ENCODE results near the gene LRRC8B.
"Not testable (repeated sequence)": the region's sequence is repeated elsewhere in the genome, so short reads cannot be mapped to it uniquely, and the experiment has no call there.

LRRC8B gene

GRCh38 chr1:89524369-89525168 is at the start of gene LRRC8B:
TSS of gene LRRC8B (plus strand) at chr1:89524829. CDS start at chr1:89582651, 57,822 bp downstream.
- Mint-ChIP-seq H3K27ac (peak within 1 kb of the TSS; percentile 99), H3K27me3 (no peaks in the 10 kb centered on the region), H3K36me3 (peaks cover 7% of the 10 kb centered on the region), H3K4me1 (peaks cover 29% of the 10 kb centered on the region), H3K4me3 (no peak within 1 kb of the TSS), H3K9me3 (peaks cover 9% of the 10 kb centered on the region)

GRCh38 chr1:89475269-89475668 is 49.4 kb upstream of the LRRC8B start:
- Mint-ChIP-seq H3K4me3 (no peak overlapping the region), H3K27me3 (no peaks in the 10 kb centered on the region), H3K4me1 (peaks cover 7% of the 10 kb centered on the region), H3K9me3 (peaks cover 5% of the 10 kb centered on the region), H3K36me3 (peaks cover 12% of the 10 kb centered on the region), H3K27ac (no peak overlapping the region)

GRCh38 chr1:89476072-89476471 is 48.6 kb upstream of the LRRC8B start:
- Mint-ChIP-seq H3K27me3 (no peaks in the 10 kb centered on the region), H3K27ac (no peak overlapping the region), H3K9me3 (peaks cover 5% of the 10 kb centered on the region), H3K36me3 (peaks cover 12% of the 10 kb centered on the region), H3K4me1 (peaks cover 7% of the 10 kb centered on the region), H3K4me3 (no peak overlapping the region)

GRCh38 chr1:89483010-89483756 is 41.4 kb upstream of the LRRC8B start:
- H3K4me3 Mint-ChIP-seq: no peak overlapping the region
- H3K4me1 Mint-ChIP-seq: peaks cover 21% of the 10 kb centered on the region
- no peaks in the 10 kb centered on the region for H3K36me3 Mint-ChIP-seq
- H3K27ac Mint-ChIP-seq: no peak overlapping the region
- no peaks in the 10 kb centered on the region for H3K27me3 Mint-ChIP-seq
- no peaks in the 10 kb centered on the region for H3K9me3 Mint-ChIP-seq

- H3K27ac Mint-ChIP-seq: no peak overlapping the region
- H3K4me1 Mint-ChIP-seq: peaks cover 25% of the 10 kb centered on the region
- H3K4me3 Mint-ChIP-seq: no peak overlapping the region
- H3K27me3 Mint-ChIP-seq: no peaks in the 10 kb centered on the region
- H3K36me3 Mint-ChIP-seq: no peaks in the 10 kb centered on the region
- H3K9me3 Mint-ChIP-seq: no peaks in the 10 kb centered on the region
These were observed 40.9 kb upstream of the LRRC8B start for GRCh38 chr1:89483757-89484077.

GRCh38 chr1:89484092-89485038 is 40.3 kb upstream of the LRRC8B start:
- Mint-ChIP-seq H3K27ac (peak overlapping the region; percentile 4), H3K36me3 (no peaks in the 10 kb centered on the region), H3K4me1 (peaks cover 30% of the 10 kb centered on the region), H3K4me3 (no peak overlapping the region), H3K9me3 (no peaks in the 10 kb centered on the region), H3K27me3 (no peaks in the 10 kb centered on the region)

GRCh38 chr1:89487972-89488371 is 36.7 kb upstream of the LRRC8B start:
- Mint-ChIP-seq H3K27ac (no peak overlapping the region), H3K36me3 (no peaks in the 10 kb centered on the region), H3K9me3 (no peaks in the 10 kb centered on the region), H3K27me3 (no peaks in the 10 kb centered on the region), H3K4me3 (no peak overlapping the region), H3K4me1 (peaks cover 29% of the 10 kb centered on the region)

GRCh38 chr1:89489047-89489729 is 35.4 kb upstream of the LRRC8B start:
- Mint-ChIP-seq H3K27me3 (no peaks in the 10 kb centered on the region), H3K4me1 (peaks cover 21% of the 10 kb centered on the region), H3K27ac (no peak overlapping the region), H3K9me3 (no peaks in the 10 kb centered on the region), H3K4me3 (no peak overlapping the region), H3K36me3 (no peaks in the 10 kb centered on the region)

GRCh38 chr1:89490389-89490788 is 34.2 kb upstream of the LRRC8B start:
- Mint-ChIP-seq H3K36me3 (no peaks in the 10 kb centered on the region), H3K4me3 (no peak overlapping the region), H3K4me1 (peaks cover 17% of the 10 kb centered on the region), H3K27me3 (no peaks in the 10 kb centered on the region), H3K9me3 (no peaks in the 10 kb centered on the region), H3K27ac (no peak overlapping the region)

GRCh38 chr1:89499320-89499719 is 25.3 kb upstream of the LRRC8B start:
- no peaks in the 10 kb centered on the region for H3K36me3 Mint-ChIP-seq
- H3K4me3 Mint-ChIP-seq: no peak overlapping the region
- no peaks in the 10 kb centered on the region for H3K4me1 Mint-ChIP-seq
- no peaks in the 10 kb centered on the region for H3K27me3 Mint-ChIP-seq
- H3K27ac Mint-ChIP-seq: no peak overlapping the region
- H3K9me3 Mint-ChIP-seq: no peaks in the 10 kb centered on the region

- Mint-ChIP-seq H3K9me3 (no peaks in the 10 kb centered on the region), H3K4me1 (no peaks in the 10 kb centered on the region), H3K27me3 (no peaks in the 10 kb centered on the region), H3K27ac (no peak overlapping the region), H3K4me3 (no peak overlapping the region), H3K36me3 (no peaks in the 10 kb centered on the region)
These were observed 22.6 kb upstream of the LRRC8B start for GRCh38 chr1:89502042-89502441.

GRCh38 chr1:89502895-89503294 is 21.7 kb upstream of the LRRC8B start:
- no peak overlapping the region for H3K4me3 Mint-ChIP-seq

GRCh38 chr1:89503690-89504089 is 20.9 kb upstream of the LRRC8B start:
- H3K36me3 Mint-ChIP-seq: peaks cover 3% of the 10 kb centered on the region
- H3K27ac Mint-ChIP-seq: no peak overlapping the region
- no peak overlapping the region for H3K4me3 Mint-ChIP-seq
- no peaks in the 10 kb centered on the region for H3K4me1 Mint-ChIP-seq
- no peaks in the 10 kb centered on the region for H3K27me3 Mint-ChIP-seq
- H3K9me3 Mint-ChIP-seq: no peaks in the 10 kb centered on the region

More at GRCh38 chr1:89502895-89503294, 21.7 kb upstream of the LRRC8B start:
- Mint-ChIP-seq H3K4me1 (no peaks in the 10 kb centered on the region), H3K27ac (no peak overlapping the region), H3K27me3 (no peaks in the 10 kb centered on the region), H3K9me3 (no peaks in the 10 kb centered on the region), H3K36me3 (no peaks in the 10 kb centered on the region)

- H3K4me1 Mint-ChIP-seq, H3K27me3 Mint-ChIP-seq, H3K9me3 Mint-ChIP-seq, H3K36me3 Mint-ChIP-seq, H3K4me3 Mint-ChIP-seq, H3K27ac Mint-ChIP-seq: not testable (repeated sequence)
These were observed 14.6 kb upstream of the LRRC8B start for GRCh38 chr1:89510061-89510460.

Data from activated naive CD4-positive, alpha-beta T cell treated with anti-CD3 and anti-CD28 coated beads, Interleukin-2, amount 50 U/mL, for 24 hours (primary cell).